Measurements from ENCODE around the gene HERC5. TPM values are rescaled to one million over a fixed set of nuclear protein-coding genes. Genes with fewer than 3 reads are reported as not detected.

The HERC5 gene
- total RNA-seq, 1 donor from 2014 or later, result 7.0 TPM

DNA sequence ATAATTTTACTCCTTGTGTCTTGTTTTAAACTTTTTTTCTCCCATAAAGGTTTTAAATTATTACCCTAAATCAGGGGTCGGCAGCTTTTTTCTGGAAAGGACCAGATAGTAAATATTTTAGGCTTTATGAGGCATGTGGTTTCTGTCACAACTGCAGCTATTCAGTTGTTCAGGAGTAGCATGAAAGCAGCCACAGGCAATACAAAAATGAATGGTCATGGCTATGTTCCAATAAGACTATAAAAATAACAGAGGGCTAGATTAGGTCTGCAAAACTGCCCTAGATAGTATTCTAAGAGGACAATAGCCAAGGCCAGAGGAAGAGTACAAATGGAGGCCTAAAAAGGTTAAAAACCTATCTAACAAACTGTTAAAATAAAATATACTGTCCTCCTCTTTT, 24.6 kb downstream of the HERC5 start:
- no peak for DNase-seq (ENCODE audit: low spot score in 2 of 2, unreplicated experiment in 2 of 2)
- no peaks in the 10 kb centered on the region for H3K9me3 Mint-ChIP-seq
- H3K4me3 Mint-ChIP-seq, result no peak overlapping the region
- H3K36me3 Mint-ChIP-seq, result no peaks in the 10 kb centered on the region
- TF ChIP-seq, protein P1, sequence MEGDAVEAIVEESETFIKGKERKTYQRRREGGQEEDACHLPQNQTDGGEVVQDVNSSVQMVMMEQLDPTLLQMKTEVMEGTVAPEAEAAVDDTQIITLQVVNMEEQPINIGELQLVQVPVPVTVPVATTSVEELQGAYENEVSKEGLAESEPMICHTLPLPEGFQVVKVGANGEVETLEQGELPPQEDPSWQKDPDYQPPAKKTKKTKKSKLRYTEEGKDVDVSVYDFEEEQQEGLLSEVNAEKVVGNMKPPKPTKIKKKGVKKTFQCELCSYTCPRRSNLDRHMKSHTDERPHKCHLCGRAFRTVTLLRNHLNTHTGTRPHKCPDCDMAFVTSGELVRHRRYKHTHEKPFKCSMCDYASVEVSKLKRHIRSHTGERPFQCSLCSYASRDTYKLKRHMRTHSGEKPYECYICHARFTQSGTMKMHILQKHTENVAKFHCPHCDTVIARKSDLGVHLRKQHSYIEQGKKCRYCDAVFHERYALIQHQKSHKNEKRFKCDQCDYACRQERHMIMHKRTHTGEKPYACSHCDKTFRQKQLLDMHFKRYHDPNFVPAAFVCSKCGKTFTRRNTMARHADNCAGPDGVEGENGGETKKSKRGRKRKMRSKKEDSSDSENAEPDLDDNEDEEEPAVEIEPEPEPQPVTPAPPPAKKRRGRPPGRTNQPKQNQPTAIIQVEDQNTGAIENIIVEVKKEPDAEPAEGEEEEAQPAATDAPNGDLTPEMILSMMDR (IDR thresholded peaks at IDR 0.05; ENCODE audit: unreplicated experiment), result no peak
- no peaks in the 10 kb centered on the region for H3K27me3 Mint-ChIP-seq (ENCODE audit: low read depth)
- H3K27ac Mint-ChIP-seq, result peak overlapping the region; percentile 80
- peaks cover 9% of the 10 kb centered on the region for H3K4me1 Mint-ChIP-seq

DNA sequence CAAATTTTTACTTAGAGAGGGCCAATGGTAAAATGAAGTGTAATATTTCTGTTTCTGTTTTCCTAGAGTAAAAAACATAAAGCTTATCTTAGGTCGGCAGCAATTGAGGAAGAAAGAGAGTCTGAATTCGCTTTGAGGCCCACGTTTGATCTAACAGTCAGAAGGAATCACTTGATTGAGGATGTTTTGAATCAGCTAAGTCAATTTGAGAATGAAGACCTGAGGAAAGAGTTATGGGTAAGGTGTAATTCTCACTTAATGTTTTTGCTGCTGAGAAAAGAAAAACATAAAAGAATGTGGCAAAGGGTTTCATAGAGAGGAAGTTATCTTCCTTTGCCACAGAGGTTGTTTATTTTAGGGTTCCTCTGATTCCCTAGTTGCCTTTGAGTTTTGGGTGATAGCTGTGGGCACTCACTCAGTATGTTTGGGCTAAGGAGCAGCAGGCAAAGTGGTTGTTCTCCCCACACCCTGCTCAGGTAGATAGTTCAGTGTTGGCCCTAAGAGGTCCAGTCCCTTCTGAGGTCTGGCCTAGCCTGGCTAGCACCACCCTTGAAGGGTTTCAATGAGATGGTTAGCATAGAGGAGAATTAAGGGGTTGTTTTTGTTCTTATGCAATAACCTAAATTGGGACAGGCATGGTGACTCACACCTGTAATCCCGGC, 32.3 kb downstream of the HERC5 start:
- TF ChIP-seq, protein P1 (IDR thresholded peaks at IDR 0.05; ENCODE audit: unreplicated experiment), result no peak
- no peak for DNase-seq (ENCODE audit: low spot score in 2 of 2, unreplicated experiment in 2 of 2)
- no peak overlapping the region for H3K27ac Mint-ChIP-seq
- peaks cover 4% of the 10 kb centered on the region for H3K4me1 Mint-ChIP-seq
- H3K27me3 Mint-ChIP-seq (ENCODE audit: low read depth), result no peaks in the 10 kb centered on the region
- no peaks in the 10 kb centered on the region for H3K9me3 Mint-ChIP-seq
- peaks cover 7% of the 10 kb centered on the region for H3K36me3 Mint-ChIP-seq
- no peak overlapping the region for H3K4me3 Mint-ChIP-seq

DNA sequence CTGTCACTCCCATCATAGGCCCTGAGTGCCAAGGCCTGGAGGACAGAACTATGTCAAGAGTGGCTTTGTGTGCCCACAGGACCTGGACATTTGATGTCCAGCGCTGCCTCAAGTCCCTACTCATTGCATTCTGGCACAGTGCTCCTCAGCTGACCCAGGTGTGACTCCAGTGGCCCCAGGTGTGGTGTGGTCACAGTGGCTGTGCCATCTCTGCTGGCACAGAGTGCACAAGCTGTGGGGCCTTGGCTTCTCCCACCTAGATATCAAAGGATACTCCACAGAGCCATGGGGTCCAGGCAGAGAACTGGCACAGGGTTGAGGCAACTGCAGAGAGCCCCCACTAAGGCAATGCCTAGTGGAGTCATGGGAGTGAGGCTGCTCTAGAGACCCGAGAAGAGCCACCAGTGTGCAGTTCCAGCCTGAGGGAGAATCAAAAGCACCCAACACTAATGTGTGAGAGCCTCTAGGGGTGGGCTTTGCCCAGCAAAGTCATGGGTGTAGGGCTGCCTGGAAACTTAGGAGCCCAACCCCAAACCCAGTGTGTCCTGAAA, 41.0 kb downstream of the HERC5 start:
- peaks cover 1% of the 10 kb centered on the region for H3K36me3 Mint-ChIP-seq
- no peaks in the 10 kb centered on the region for H3K27me3 Mint-ChIP-seq (ENCODE audit: low read depth)
- TF ChIP-seq, protein P1 (IDR thresholded peaks at IDR 0.05; ENCODE audit: unreplicated experiment), result no peak
- no peaks in the 10 kb centered on the region for H3K9me3 Mint-ChIP-seq
- peaks cover 6% of the 10 kb centered on the region for H3K4me1 Mint-ChIP-seq
- DNase-seq (ENCODE audit: low spot score in 2 of 2, unreplicated experiment in 2 of 2), result no peak
- H3K27ac Mint-ChIP-seq, result no peak overlapping the region
- no peak overlapping the region for H3K4me3 Mint-ChIP-seq

DNA sequence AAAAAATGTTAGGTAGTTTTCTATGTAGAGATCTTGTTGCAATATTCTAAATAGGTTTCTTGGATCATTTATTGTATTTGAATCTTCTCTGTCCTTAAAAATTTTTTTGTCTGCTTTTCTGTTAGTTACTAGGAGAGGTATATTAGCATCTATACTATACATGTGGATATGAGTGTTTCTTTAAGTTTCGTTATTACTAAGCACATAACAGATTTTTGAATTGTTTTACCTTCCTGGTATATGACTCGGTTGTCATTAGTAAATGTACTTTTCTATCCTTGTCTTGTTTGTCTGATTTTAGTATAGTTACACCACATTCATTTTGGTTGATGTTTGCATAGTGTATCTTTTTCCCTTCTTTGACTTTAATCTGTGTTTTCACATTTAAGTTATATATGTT, 46.4 kb downstream of the HERC5 start:
- TF ChIP-seq, protein P1 (IDR thresholded peaks at IDR 0.05; ENCODE audit: unreplicated experiment), result no peak
- Mint-ChIP-seq H3K9me3 (no peaks in the 10 kb centered on the region), H3K27me3 (ENCODE audit: low read depth) (no peaks in the 10 kb centered on the region), H3K36me3 (no peaks in the 10 kb centered on the region), H3K27ac (no peak overlapping the region), H3K4me3 (no peak overlapping the region), H3K4me1 (peaks cover 6% of the 10 kb centered on the region)
- DNase-seq (ENCODE audit: low spot score in 2 of 2, unreplicated experiment in 2 of 2), result no peak

DNA sequence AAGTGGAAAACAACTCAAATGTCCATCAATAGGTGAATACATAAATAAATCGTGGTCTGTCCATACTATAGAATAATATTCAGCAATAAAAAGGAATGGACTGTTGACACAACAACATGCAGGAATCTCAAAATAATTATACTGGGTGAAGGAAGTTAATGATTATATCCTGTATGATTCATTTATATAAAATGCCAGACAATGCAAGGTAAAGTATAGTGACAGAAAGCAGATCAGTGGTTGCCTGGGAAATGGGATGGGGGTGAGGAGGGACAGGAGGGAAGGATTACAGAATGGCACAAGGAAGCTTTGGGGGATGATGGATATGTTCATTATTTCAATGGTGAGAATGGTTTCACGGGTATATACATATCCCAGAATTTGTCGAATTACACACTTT, 54.3 kb downstream of the HERC5 start:
- no peaks in the 10 kb centered on the region for H3K4me1 Mint-ChIP-seq
- no peaks in the 10 kb centered on the region for H3K27me3 Mint-ChIP-seq (ENCODE audit: low read depth)
- no peaks in the 10 kb centered on the region for H3K36me3 Mint-ChIP-seq
- no peak overlapping the region for H3K27ac Mint-ChIP-seq
- TF ChIP-seq, protein P1 (IDR thresholded peaks at IDR 0.05; ENCODE audit: unreplicated experiment), result no peak
- H3K9me3 Mint-ChIP-seq, result peaks cover 4% of the 10 kb centered on the region
- no peak for DNase-seq (ENCODE audit: low spot score in 2 of 2, unreplicated experiment in 2 of 2)
- no peak overlapping the region for H3K4me3 Mint-ChIP-seq
